HepG2 (cell line): ENCODE data around the gene OR1M1. TPM values are rescaled to one million over a fixed set of nuclear protein-coding genes. Genes with fewer than 3 reads are reported as not detected.

Experiments
- ATAC-seq: fragments of 200-7000 bp; cut with Tn5 transposase; 3 replicates; pipeline ENCODE4 v1.9.1; 2020; ENCODE audit warnings: mild to moderate bottlenecking, moderate library complexity
- BruUV-seq: library from RNA; stranded (reverse); fragments of 400-500 nt; replicated peaks from 2 replicates; lab custom pipeline; 2021; lab: Mats Ljungman, UMichigan
- CTCF ChIA-PET: fragments of 300-600 bp; formaldehyde crosslinking; extraction: SDS; loops from one replicate; lab custom pipeline; 2021; ENCODE audit warnings: low total read pairs, inconsistent platforms, low intra/inter-chr PET ratio; lab: Yijun Ruan, JAX
- POLR2A ChIA-PET: fragments of 350-600 bp; sonication (Branson Sonifier 250); formaldehyde crosslinking; loops from one replicate; lab custom pipeline; 2020; ENCODE audit warnings: antibody characterized with exemption, inconsistent platforms; lab: Yijun Ruan, JAX
- DNase-seq: peaks from one replicate; pipeline ENCODE4 v3.0.0-alpha.2; 2015; ENCODE audit warnings: low spot score
- FAIRE-seq: peaks from 3 replicates; lab custom pipeline; 2011; peaks lifted over from hg19 to GRCh38; lab: Jason Lieb, UNC
- H2AFZ ChIP-seq: one replicate; pipeline ENCODE4 v1.6.1; 2011; ENCODE audit warnings: low read length, inconsistent platforms
- H3K27ac ChIP-seq: fragments of 300-600 bp; 3 replicates; pipeline ENCODE4 v1.8.0; 2011; ENCODE audit warnings: mixed run types, mild to moderate bottlenecking, mixed read lengths, low read length, inconsistent platforms; ENCODE audit not compliant: insufficient read depth; ENCODE audit errors: extremely low read length
- H3K27me3 ChIP-seq, 2 experiments: fragments of 200-600 bp in 1 of 2; 2 replicates in 1 of 2; 3 replicates in 1 of 2; pipeline versions ENCODE4 v1.6.0 to v1.8.0; 2011; ENCODE audit warnings: low read length in 2 of 2, mild to moderate bottlenecking in 2 of 2, moderate library complexity in 2 of 2, inconsistent platforms in 1 of 2; ENCODE audit not compliant: insufficient read depth in 2 of 2, control insufficient read depth in 1 of 2
- H3K36me3 ChIP-seq, 2 experiments: fragments of 200-600 bp in 1 of 2; replicated peaks in 1 of 2; 2 replicates in 1 of 2; 3 replicates in 1 of 2; pipeline versions ENCODE4 v1.5.1 to v1.8.0; 2011; ENCODE audit warnings: low read length in 2 of 2, inconsistent platforms in 1 of 2; ENCODE audit not compliant: insufficient read depth in 2 of 2, control insufficient read depth in 1 of 2
- H3K4me1 ChIP-seq: 2 replicates; pipeline ENCODE4 v1.5.1; 2012; ENCODE audit warnings: low read length, inconsistent platforms; ENCODE audit not compliant: insufficient read depth
- H3K4me2 ChIP-seq: 2 replicates; pipeline ENCODE4 v1.6.0; 2011; ENCODE audit warnings: low read depth, low read length, inconsistent platforms
- H3K4me3 ChIP-seq, 3 experiments: fragments of 200-600 bp in 1 of 3; sonication (generic), shearing (Covaris generic) in 1 of 3; replicated peaks in 1 of 3; 2 replicates each; pipeline ENCODE4 v1.5.1; 2011 to 2016; ENCODE audit warnings: low read length in 3 of 3, inconsistent platforms in 2 of 3, low read depth in 2 of 3, mild to moderate bottlenecking in 2 of 3, control low read depth in 1 of 3, mixed read lengths in 1 of 3; ENCODE audit not compliant: insufficient read depth in 1 of 3
- H3K79me2 ChIP-seq: one replicate; pipeline ENCODE4 v1.6.1; 2011; ENCODE audit warnings: low read length, inconsistent platforms; ENCODE audit not compliant: insufficient read depth
- H3K9ac ChIP-seq: 2 replicates; pipeline ENCODE4 v1.6.0; 2011; ENCODE audit warnings: mild to moderate bottlenecking, low read depth, low read length, inconsistent platforms; ENCODE audit not compliant: insufficient read depth
- H3K9me3 ChIP-seq: 2 replicates; pipeline ENCODE4 v1.5.1; 2012; ENCODE audit warnings: mild to moderate bottlenecking, low read length
- H4K20me1 ChIP-seq: 2 replicates; pipeline ENCODE4 v1.6.0; 2011; ENCODE audit warnings: inconsistent platforms, mild to moderate bottlenecking, low read length, moderate library complexity; ENCODE audit not compliant: insufficient read depth
- ATM ChIP-seq: fragments of 450-650 bp; IDR thresholded peaks from 2 replicates; pipeline ENCODE4 v1.7.1; 2017; ENCODE audit warnings: mild to moderate bottlenecking, borderline replicate concordance
- ERF ChIP-seq: IDR thresholded peaks from 2 replicates; pipeline ENCODE4 v1.6.1; 2018; ENCODE audit warnings: missing biosample characterization, missing genetic modification reagents
- IRF9 ChIP-seq: sonication (generic); formaldehyde crosslinking; IDR thresholded peaks from 2 replicates; pipeline ENCODE4 v1.8.0; 2022; ENCODE audit warnings: missing genetic modification reagents, mild to moderate bottlenecking, borderline replicate concordance
- LCORL ChIP-seq, 2 experiments: fragments of 450-650 bp in 1 of 2; sonication (generic) in 1 of 2; formaldehyde crosslinking in 1 of 2; IDR thresholded peaks; 2 replicates each; pipeline versions ENCODE4 v1.5.0 to v1.6.1; 2017 to 2020; ENCODE audit warnings: antibody characterized with exemption in 1 of 2, missing genetic modification reagents in 1 of 2
- MATR3 ChIP-seq: sonication (generic); formaldehyde crosslinking; IDR thresholded peaks from 2 replicates; pipeline ENCODE4 v1.4.0; 2020; ENCODE audit warnings: missing genetic modification reagents
- NFIC ChIP-seq: IDR thresholded peaks from 2 replicates; pipeline ENCODE4 v1.6.1; 2012; ENCODE audit warnings: mild to moderate bottlenecking, low read length, inconsistent platforms
- TP53 ChIP-seq: sonication (generic); formaldehyde crosslinking; conservative IDR thresholded peaks from 2 replicates; pipeline ENCODE4 v1.4.0; 2020; ENCODE audit warnings: missing genetic modification reagents
- ZNF33B ChIP-seq: sonication (generic); formaldehyde crosslinking; IDR thresholded peaks from 2 replicates; pipeline ENCODE4 v1.5.1; 2020; ENCODE audit warnings: mild to moderate bottlenecking, missing genetic modification reagents
- ZNF513 ChIP-seq: sonication (generic); formaldehyde crosslinking; conservative IDR thresholded peaks from 2 replicates; pipeline ENCODE4 v1.5.0; 2020; ENCODE audit warnings: missing genetic modification reagents
- ZNF672 ChIP-seq: sonication (generic); formaldehyde crosslinking; IDR thresholded peaks from 2 replicates; pipeline ENCODE4 v1.8.1; 2022; ENCODE audit warnings: missing genetic modification reagents
- ZNF878 ChIP-seq: sonication (generic); formaldehyde crosslinking; IDR thresholded peaks from 2 replicates; pipeline ENCODE4 v1.8.1; 2023; ENCODE audit warnings: mild to moderate bottlenecking, missing genetic modification reagents, moderate library complexity
- WGBS: methylation state at CpG from one replicate; pipeline ENCODE4 v1.1.6; 2017; ENCODE audit warnings: low lambda C conversion rate; 5-methylcytosine and 5-hydroxymethylcytosine counted together
- in situ Hi-C: cut with HindIII; loops from 2 replicates; pipeline ENCODE4 v1.10.0; 2017; ENCODE audit warnings: low pct_unique_long_range_greater_than_20kb; ENCODE audit not compliant: extremely low pct_ligation_motif_present
- intact Hi-C: fragments of 100-400 bp; cut with micrococcal nuclease; formaldehyde crosslinking; loops from one replicate; pipeline ENCODE4 v1.10.0; 2022; ENCODE audit not compliant: unreplicated experiment
- polyA plus RNA-seq, 8 experiments: library from polyadenylated mRNA; depleted of rRNA in 3 of 8; stranded (reverse) in 7 of 8; unstranded in 1 of 8; fragments of >200 nt; fragmentation: Illumina TruSeq in 4 of 8; extraction: Trizol in 4 of 8; gene quantifications; 2 replicates each; pipeline versions ENCODE4 v1.2.1 to v1.2.3, GENCODE V29; 2011 to 2016; ENCODE audit warnings: low read depth in 4 of 8, missing spikeins in 1 of 8, mixed read lengths in 1 of 8; ENCODE audit not compliant: insufficient read depth in 1 of 8
- total RNA-seq, 5 experiments: library from RNA; depleted of rRNA; stranded (reverse); fragments of >200 nt; fragmentation: Illumina TruSeq; extraction: Trizol; gene quantifications; 2 replicates each; pipeline ENCODE4 v1.2.3, GENCODE V29; 2016; ENCODE audit warnings: low read depth in 1 of 5

Gene OR1M1
- total and polyA plus RNA-seq, 2 of the 13 experiments (the other 11 are each of a cell fraction or from before 2014, with no cell fraction given): not detected

- TF ChIP-seq ZNF33B (CRISPR knock-in tag) (no peak), ATM (no peak), NFIC (no peak), ZNF878 (CRISPR knock-in tag) (no peak), MATR3 (CRISPR knock-in tag) (no peak), ZNF513 (no peak), LCORL (IDR thresholded peaks at IDR 0.05) (no peak), LCORL (CRISPR knock-in tag; IDR thresholded peaks at IDR 0.05) (no peak), ZNF672 (no peak), ERF (CRISPR knock-in tag) (no peak)
Measured at GRCh38 chr19:9037400-9038062, 49.3 kb upstream of the OR1M1 start (continued).

- H2AFZ ChIP-seq: peak overlapping the region; percentile 73
- DNase-seq (no peak), FAIRE-seq (no peak), ATAC-seq (no peak)
- CTCF ChIA-PET: no interaction called here
- no peaks in the 10 kb centered on the region for H3K36me3 ChIP-seq
- no peaks in the 10 kb centered on the region for H3K9me3 ChIP-seq
- no peak overlapping the region for H3K4me3 ChIP-seq
- no peaks in the 10 kb centered on the region for H3K27me3 ChIP-seq
- H3K4me2 ChIP-seq: peak overlapping the region; percentile 8; the same call in 1 of the 2 replicates
- H3K4me1 ChIP-seq: peaks cover 6% of the 10 kb centered on the region; the same call in 1 of the 2 replicates
- WGBS: 4% methylated on average over 5 of the region's 5 CpGs
- in situ Hi-C loops (no loop called here), intact Hi-C loops (no loop called here)
- no TSS peak for BruUV-seq
- no peaks in the 10 kb centered on the region for H4K20me1 ChIP-seq
- TF ChIP-seq IRF9 (CRISPR knock-in tag): no peak
- TF ChIP-seq TP53: peak; percentile 91
- POLR2A ChIA-PET: no interaction called here
- H3K79me2 ChIP-seq: no peaks in the 10 kb centered on the region
- no peak overlapping the region for H3K9ac ChIP-seq
- H3K27ac ChIP-seq: no peak overlapping the region
Measured at GRCh38 chr19:9039728-9040127, 47.1 kb upstream of the OR1M1 start.
